ENCODE measurements around the gene NR6A1.
"Not testable (repeated sequence)": the region's sequence is repeated elsewhere in the genome, so short reads cannot be mapped to it uniquely, and the experiment has no call there.

The NR6A1 gene

GRCh38 chr9:124624735-124624992 is 146.4 kb downstream of the NR6A1 start:
- Mint-ChIP-seq H3K36me3 (ENCODE audit: low read depth) (no peaks in the 10 kb centered on the region), H3K4me3 (no peak overlapping the region), H3K4me1 (ENCODE audit: low read depth) (peaks cover 8% of the 10 kb centered on the region), H3K27me3 (ENCODE audit: low read depth) (peaks cover 6% of the 10 kb centered on the region), H3K9me3 (no peaks in the 10 kb centered on the region), H3K27ac (no peak overlapping the region)
- no peak for DNase-seq (ENCODE audit: low spot score)

- no peak for DNase-seq (ENCODE audit: low spot score)
- no peak overlapping the region for H3K4me3 Mint-ChIP-seq
- H3K27me3 Mint-ChIP-seq (ENCODE audit: low read depth) = peaks cover 6% of the 10 kb centered on the region
- peaks cover 8% of the 10 kb centered on the region for H3K4me1 Mint-ChIP-seq (ENCODE audit: low read depth)
- no peaks in the 10 kb centered on the region for H3K9me3 Mint-ChIP-seq
- no peaks in the 10 kb centered on the region for H3K36me3 Mint-ChIP-seq (ENCODE audit: low read depth)
- H3K27ac Mint-ChIP-seq = no peak overlapping the region
Measured at GRCh38 chr9:124623966-124624734, 147.0 kb downstream of the NR6A1 start.

GRCh38 chr9:124622882-124623281 is 148.2 kb downstream of the NR6A1 start:
- no peaks in the 10 kb centered on the region for H3K36me3 Mint-ChIP-seq (ENCODE audit: low read depth)
- peaks cover 6% of the 10 kb centered on the region for H3K27me3 Mint-ChIP-seq (ENCODE audit: low read depth)
- peaks cover 11% of the 10 kb centered on the region for H3K4me1 Mint-ChIP-seq (ENCODE audit: low read depth)
- DNase-seq (ENCODE audit: low spot score) = no peak
- H3K27ac Mint-ChIP-seq = no peak overlapping the region
- no peak overlapping the region for H3K4me3 Mint-ChIP-seq
- no peaks in the 10 kb centered on the region for H3K9me3 Mint-ChIP-seq

GRCh38 chr9:124621371-124622328 is 149.5 kb downstream of the NR6A1 start:
- no peaks in the 10 kb centered on the region for H3K9me3 Mint-ChIP-seq
- no peak overlapping the region for H3K27ac Mint-ChIP-seq
- no peak overlapping the region for H3K4me3 Mint-ChIP-seq
- no peaks in the 10 kb centered on the region for H3K36me3 Mint-ChIP-seq (ENCODE audit: low read depth)
- H3K4me1 Mint-ChIP-seq (ENCODE audit: low read depth) = peaks cover 16% of the 10 kb centered on the region
- DNase-seq (ENCODE audit: low spot score) = no peak
- peaks cover 9% of the 10 kb centered on the region for H3K27me3 Mint-ChIP-seq (ENCODE audit: low read depth)

- H3K27ac Mint-ChIP-seq = no peak overlapping the region
- H3K4me3 Mint-ChIP-seq = no peak overlapping the region
- no peak for DNase-seq (ENCODE audit: low spot score)
- H3K9me3 Mint-ChIP-seq = no peaks in the 10 kb centered on the region
- no peaks in the 10 kb centered on the region for H3K36me3 Mint-ChIP-seq (ENCODE audit: low read depth)
- peaks cover 10% of the 10 kb centered on the region for H3K4me1 Mint-ChIP-seq (ENCODE audit: low read depth)
- peaks cover 10% of the 10 kb centered on the region for H3K27me3 Mint-ChIP-seq (ENCODE audit: low read depth)
Measured at GRCh38 chr9:124618476-124618875, 152.6 kb downstream of the NR6A1 start.

GRCh38 chr9:124617477-124618141 is 153.5 kb downstream of the NR6A1 start:
- Mint-ChIP-seq H3K9me3 (no peaks in the 10 kb centered on the region), H3K27ac (no peak overlapping the region), H3K27me3 (ENCODE audit: low read depth) (peaks cover 10% of the 10 kb centered on the region), H3K36me3 (ENCODE audit: low read depth) (no peaks in the 10 kb centered on the region), H3K4me3 (no peak overlapping the region), H3K4me1 (ENCODE audit: low read depth) (peaks cover 10% of the 10 kb centered on the region)
- DNase-seq (ENCODE audit: low spot score) = peak; percentile 63

- no peak for DNase-seq (ENCODE audit: low spot score)
- Mint-ChIP-seq H3K36me3 (ENCODE audit: low read depth) (no peaks in the 10 kb centered on the region), H3K4me1 (ENCODE audit: low read depth) (peaks cover 8% of the 10 kb centered on the region), H3K9me3 (no peaks in the 10 kb centered on the region), H3K27me3 (ENCODE audit: low read depth) (peaks cover 10% of the 10 kb centered on the region), H3K27ac (no peak overlapping the region), H3K4me3 (no peak overlapping the region)
Measured at GRCh38 chr9:124616961-124617360, 154.2 kb downstream of the NR6A1 start.

GRCh38 chr9:124615840-124616239 is 155.3 kb downstream of the NR6A1 start:
- not testable (repeated sequence) for H3K36me3 Mint-ChIP-seq (ENCODE audit: low read depth); H3K9me3 Mint-ChIP-seq; DNase-seq (ENCODE audit: low spot score); H3K4me1 Mint-ChIP-seq (ENCODE audit: low read depth); H3K27ac Mint-ChIP-seq; H3K4me3 Mint-ChIP-seq
- peaks cover 17% of the 10 kb centered on the region for H3K27me3 Mint-ChIP-seq (ENCODE audit: low read depth)

- no peak for DNase-seq (ENCODE audit: low spot score)
- H3K4me1 Mint-ChIP-seq (ENCODE audit: low read depth) = peaks cover 8% of the 10 kb centered on the region
- no peaks in the 10 kb centered on the region for H3K36me3 Mint-ChIP-seq (ENCODE audit: low read depth)
- no peaks in the 10 kb centered on the region for H3K9me3 Mint-ChIP-seq
- H3K27ac Mint-ChIP-seq = no peak overlapping the region
- H3K4me3 Mint-ChIP-seq = no peak overlapping the region
- H3K27me3 Mint-ChIP-seq (ENCODE audit: low read depth) = peaks cover 21% of the 10 kb centered on the region
Measured at GRCh38 chr9:124615100-124615742, 155.9 kb downstream of the NR6A1 start.

GRCh38 chr9:124613849-124614248 is 157.3 kb downstream of the NR6A1 start:
- Mint-ChIP-seq H3K27ac (no peak overlapping the region), H3K4me3 (no peak overlapping the region), H3K27me3 (ENCODE audit: low read depth) (peaks cover 35% of the 10 kb centered on the region), H3K9me3 (no peaks in the 10 kb centered on the region), H3K36me3 (ENCODE audit: low read depth) (no peaks in the 10 kb centered on the region), H3K4me1 (ENCODE audit: low read depth) (peaks cover 8% of the 10 kb centered on the region)
- DNase-seq (ENCODE audit: low spot score) = no peak

GRCh38 chr9:124611106-124611505 is 160.0 kb downstream of the NR6A1 start:
- Mint-ChIP-seq H3K9me3 (no peaks in the 10 kb centered on the region), H3K4me1 (ENCODE audit: low read depth) (no peaks in the 10 kb centered on the region), H3K4me3 (no peak overlapping the region), H3K27ac (no peak overlapping the region), H3K27me3 (ENCODE audit: low read depth) (peaks cover 40% of the 10 kb centered on the region), H3K36me3 (ENCODE audit: low read depth) (no peaks in the 10 kb centered on the region)
- no peak for DNase-seq (ENCODE audit: low spot score)

GRCh38 chr9:124606027-124606426 is 165.1 kb downstream of the NR6A1 start:
- no peak overlapping the region for H3K27ac Mint-ChIP-seq
- no peaks in the 10 kb centered on the region for H3K4me1 Mint-ChIP-seq (ENCODE audit: low read depth)
- no peak for DNase-seq (ENCODE audit: low spot score)
- peaks cover 40% of the 10 kb centered on the region for H3K27me3 Mint-ChIP-seq (ENCODE audit: low read depth)
- no peaks in the 10 kb centered on the region for H3K9me3 Mint-ChIP-seq
- H3K36me3 Mint-ChIP-seq (ENCODE audit: low read depth) = no peaks in the 10 kb centered on the region
- H3K4me3 Mint-ChIP-seq = no peak overlapping the region

- Mint-ChIP-seq H3K9me3 (no peaks in the 10 kb centered on the region), H3K4me3 (no peak overlapping the region), H3K27ac (no peak overlapping the region), H3K36me3 (ENCODE audit: low read depth) (no peaks in the 10 kb centered on the region), H3K27me3 (ENCODE audit: low read depth) (peaks cover 35% of the 10 kb centered on the region), H3K4me1 (ENCODE audit: low read depth) (no peaks in the 10 kb centered on the region)
- no peak for DNase-seq (ENCODE audit: low spot score)
Measured at GRCh38 chr9:124605258-124605657, 165.9 kb downstream of the NR6A1 start.

GRCh38 chr9:124602632-124603031 is 168.5 kb downstream of the NR6A1 start:
- no peak overlapping the region for H3K27ac Mint-ChIP-seq
- H3K4me1 Mint-ChIP-seq (ENCODE audit: low read depth) = no peaks in the 10 kb centered on the region
- DNase-seq (ENCODE audit: low spot score) = no peak
- peaks cover 22% of the 10 kb centered on the region for H3K27me3 Mint-ChIP-seq (ENCODE audit: low read depth)
- no peaks in the 10 kb centered on the region for H3K36me3 Mint-ChIP-seq (ENCODE audit: low read depth)
- no peak overlapping the region for H3K4me3 Mint-ChIP-seq
- H3K9me3 Mint-ChIP-seq = no peaks in the 10 kb centered on the region

Measured in T-helper 2 cell treated with Interferon-gamma antibody and Interleukin-4, amounts not matched to agents 5 μg/mL and 100 μg/mL, for 36 hours (primary cell).